Ovary (tissue), 9 donors: ENCODE results near the gene HBQ1. TPM values are rescaled to one million over a fixed set of nuclear protein-coding genes. Genes with fewer than 3 reads are reported as not detected.
"Not testable (repeated sequence)": the region's sequence is repeated elsewhere in the genome, so short reads cannot be mapped to it uniquely, and the experiment has no call there.

ENCODE experiments used
- DNase-seq, 5 donors: peaks; one replicate each; pipeline ENCODE4 v3.0.0-alpha.2; 2019 to 2020
- H3K27ac ChIP-seq, 2 donors: fragments of 200-600 bp; one replicate each; pipeline versions ENCODE4 v1.5.1 to v1.8.0; 2019 to 2022
- H3K27me3 ChIP-seq: fragments of 200-600 bp; one replicate; pipeline ENCODE4 v1.8.0; 2022
- H3K36me3 ChIP-seq: fragments of 200-600 bp; sonication (generic); one replicate; pipeline ENCODE4 v1.5.1; 2019
- H3K4me1 ChIP-seq: one replicate; pipeline ENCODE4 v1.8.1; 2013; ENCODE audit warnings: mild to moderate bottlenecking, moderate library complexity; ENCODE audit not compliant: insufficient read depth
- H3K4me3 ChIP-seq: fragments of 200-600 bp; sonication (generic); one replicate; pipeline ENCODE4 v1.5.1; 2017
- H3K9me3 ChIP-seq, 2 donors: fragments of 200-600 bp in 1 of 2; sonication (generic) in 1 of 2; one replicate each; pipeline versions ENCODE4 v1.5.1 to v1.8.1; 2013 to 2019; ENCODE audit warnings: mild to moderate bottlenecking in 1 of 2, moderate library complexity in 1 of 2
- CTCF ChIP-seq, 3 donors: fragments of 450-650 bp in 2 of 3; fragments of 200-600 bp in 1 of 3; IDR thresholded peaks; one replicate each; pipeline versions ENCODE4 v1.5.1 to v1.8.0; 2016 to 2022; ENCODE audit warnings: antibody characterized with exemption in 3 of 3, mild to moderate bottlenecking in 1 of 3
- EP300 ChIP-seq: sonication (generic); formaldehyde crosslinking; IDR thresholded peaks from one replicate; pipeline ENCODE4 v1.6.1; 2017; ENCODE audit warnings: antibody characterized with exemption
- POLR2A ChIP-seq: fragments of 450-650 bp; IDR thresholded peaks from one replicate; pipeline ENCODE4 v1.6.1; 2017; ENCODE audit warnings: antibody characterized with exemption, mild to moderate bottlenecking, moderate library complexity
- WGBS, 3 donors: extraction: QIAGEN DNeasy Blood & Tissue Kit in 1 of 3; methylation state at CpG; one replicate each; pipeline versions ENCODE4 v1.1.5 to v1.1.7; 2013 to 2017; 5-methylcytosine and 5-hydroxymethylcytosine counted together
- intact Hi-C, 4 donors: fragments of 100-400 bp; cut with DNase I; formaldehyde crosslinking; loops; one replicate each; pipeline versions ENCODE4 v1.11.0 to v1.15.1; 2022 to 2023
- polyA plus RNA-seq, 2 donors: library from polyadenylated mRNA; stranded (reverse); fragments of 200-250 nt in 1 of 2; fragments of 350-450 nt in 1 of 2; fragmentation: Illumina TruSeq in 1 of 2; extraction: RNeasy Lipid Tissue Mini Kit (QIAGEN cat#74804) in 1 of 2; gene quantifications; one replicate each; pipeline ENCODE4 v1.2.3, GENCODE V29; 2013 to 2014
- total RNA-seq, 7 donors: library from RNA; depleted of rRNA in 2 of 7; stranded (reverse); fragments of >200 nt in 2 of 7; fragmentation: NEBNext Ultra II Directional in 3 of 7; extraction: Animal tissue kit (Norgen Biotek cat#: 25700) in 3 of 7; gene quantifications; one replicate each; pipeline versions ENCODE4 v1.1.0 to v1.2.4, GENCODE V29; 2016 to 2023
- donor health status: DM: no; HTN: no; CAD: no; lungs with moderate emphysema.
- donor health status: DM: no; HTN: no; CAD: no.
- donor health status: Bipolar disorder and iron deficiency.
- donor health status: DM: yes; HTN: yes; CAD: no.
- donor health status: DM: no; HTN: no; CAD: no.
- donor health status: DM: yes; HTN: yes; CAD: no.

Gene HBQ1
- total and polyA plus RNA-seq, 9 donors, result 0.29 TPM; not detected in 8

- Histone ChIP-seq H3K4me3 (no peak overlapping the region), H3K4me1 (peaks cover 8% of the 10 kb centered on the region), H3K27me3 (no peaks in the 10 kb centered on the region), H3K27ac (no peak overlapping the region), H3K36me3 (no peaks in the 10 kb centered on the region), H3K9me3 (no peaks in the 10 kb centered on the region)
- WGBS, 3 donors, result 8 to 13% (median 9%) methylated on average over 11 of the region's 11 CpGs
- no peak for TF ChIP-seq EP300
- TF ChIP-seq POLR2A, result no peak
- no peak for TF ChIP-seq CTCF (IDR thresholded peaks at IDR 0.05)
- intact Hi-C loops, result no loop called here
- DNase-seq, result no peak
These were observed 13.1 kb upstream of the HBQ1 start for GRCh38 chr16:167122-167690.

- H3K27me3 ChIP-seq, result no peaks in the 10 kb centered on the region
- intact Hi-C loops, result no loop called here
These were observed 11.8 kb upstream of the HBQ1 start for GRCh38 chr16:168424-168823.

GRCh38 chr16:169014-169413 is 11.2 kb upstream of the HBQ1 start:
- intact Hi-C loops, result no loop called here

More at GRCh38 chr16:168424-168823, 11.8 kb upstream of the HBQ1 start:
- TF ChIP-seq CTCF (IDR thresholded peaks at IDR 0.05), result no peak
- no peak for TF ChIP-seq EP300
- no peak for TF ChIP-seq POLR2A
- Histone ChIP-seq H3K4me3 (no peak overlapping the region), H3K36me3 (no peaks in the 10 kb centered on the region), H3K4me1 (peaks cover 8% of the 10 kb centered on the region), H3K9me3 (no peaks in the 10 kb centered on the region), H3K27ac (no peak overlapping the region)
- no peak for DNase-seq
- WGBS, 3 donors, result 42 to 43% (median 42%) methylated on average over 6 of the region's 6 CpGs

GRCh38 chr16:170088-170507 is 10.2 kb upstream of the HBQ1 start:
- H3K4me1 ChIP-seq, H3K4me3 ChIP-seq, H3K27ac ChIP-seq, H3K36me3 ChIP-seq, H3K27me3 ChIP-seq, H3K9me3 ChIP-seq, intact Hi-C loops: not testable (repeated sequence)
- WGBS, 3 donors, result 1 to 5% (median 2%) methylated on average over 5 of the region's 5 CpGs
- peak in 2 of 5 donors; percentile 44 to 61 for DNase-seq

More at GRCh38 chr16:169014-169413, 11.2 kb upstream of the HBQ1 start:
- 32 to 36% (median 33%) methylated on average over 3 of the region's 3 CpGs for WGBS, 3 donors
- Histone ChIP-seq H3K36me3 (no peaks in the 10 kb centered on the region), H3K27me3 (no peaks in the 10 kb centered on the region), H3K9me3 (no peaks in the 10 kb centered on the region), H3K4me1 (peaks cover 8% of the 10 kb centered on the region), H3K4me3 (no peak overlapping the region), H3K27ac (no peak overlapping the region)
- TF ChIP-seq CTCF (IDR thresholded peaks at IDR 0.05), result no peak
- TF ChIP-seq EP300, result no peak
- TF ChIP-seq POLR2A, result no peak
- DNase-seq, result no peak

GRCh38 chr16:170788-171187 is 9.5 kb upstream of the HBQ1 start:
- WGBS, 3 donors, result 0 to 75% (median 43%) methylated on average over 1 of the region's 1 CpG
- Histone ChIP-seq H3K9me3 (no peaks in the 10 kb centered on the region), H3K27ac (no peak overlapping the region), H3K4me3 (no peak overlapping the region), H3K4me1 (peaks cover 4% of the 10 kb centered on the region), H3K27me3 (peaks cover 2% of the 10 kb centered on the region), H3K36me3 (no peaks in the 10 kb centered on the region)
- intact Hi-C loops, result no loop called here
- TF ChIP-seq EP300 (no peak), CTCF (IDR thresholded peaks at IDR 0.05) (no peak), POLR2A (no peak)
- no peak for DNase-seq

- H3K27ac ChIP-seq, H3K27me3 ChIP-seq, DNase-seq, H3K36me3 ChIP-seq, H3K4me3 ChIP-seq, H3K9me3 ChIP-seq, intact Hi-C loops, H3K4me1 ChIP-seq: not testable (repeated sequence)
- WGBS, 3 donors, result no CpG with 5 or more reads among the region's 74 CpGs
These were observed 7.8 kb upstream of the HBQ1 start, which contains the start of gene HBA2 for GRCh38 chr16:172374-172941. HBA2 (plus strand) TSS chr16:172876; CDS start chr16:172913, 37 bp downstream.

GRCh38 chr16:173211-173854 is 6.9 kb upstream of the HBQ1 start:
- H3K9me3 ChIP-seq, H3K27ac ChIP-seq, H3K27me3 ChIP-seq, H3K4me1 ChIP-seq, DNase-seq, H3K36me3 ChIP-seq, H3K4me3 ChIP-seq, intact Hi-C loops: not testable (repeated sequence)
- 1 to 8% (median 7%) methylated on average over 10 to 26 of the region's 44 CpGs for WGBS, 3 donors
